GM12878 (cell line): ENCODE data around the gene MAML3. TPM values are rescaled to one million over a fixed set of nuclear protein-coding genes. Genes with fewer than 3 reads are reported as not detected.

ENCODE experiments used
- BHLHE40 ChIP-seq, 2 experiments: fragments of 450-650 bp in 1 of 2; IDR thresholded peaks; 2 replicates each; pipeline ENCODE4 v1.6.1; 2011 to 2017; ENCODE audit warnings: low read depth in 2 of 2, borderline replicate concordance in 1 of 2, improper control_type of control experiment in 1 of 2, low read length in 1 of 2, mild to moderate bottlenecking in 1 of 2
- BRCA1 ChIP-seq: IDR thresholded peaks from 2 replicates; pipeline ENCODE4 v1.6.1; 2011; ENCODE audit warnings: low read depth, low read length, improper control_type of control experiment
- CREB1 ChIP-seq: IDR thresholded peaks from 2 replicates; pipeline ENCODE4 v1.6.1; 2012; ENCODE audit warnings: low read depth, mild to moderate bottlenecking, inconsistent platforms
- DPF2 ChIP-seq: fragments of 450-650 bp; IDR thresholded peaks from 2 replicates; pipeline ENCODE4 v1.6.1; 2017; ENCODE audit warnings: mild to moderate bottlenecking
- EGR1 ChIP-seq, 2 experiments: IDR thresholded peaks; 1 replicate in 1 of 2; 2 replicates in 1 of 2; pipeline ENCODE4 v1.6.1; 2011 to 2012; ENCODE audit warnings: low read depth in 2 of 2, low read length in 2 of 2, borderline replicate concordance in 1 of 2, mild to moderate bottlenecking in 1 of 2, moderate library complexity in 1 of 2
- ESRRA ChIP-seq: IDR thresholded peaks from 2 replicates; pipeline ENCODE4 v1.6.1; 2012; ENCODE audit warnings: mild to moderate bottlenecking, low read length, improper control_type of control experiment
- ETV6 ChIP-seq, 2 experiments: fragments of 450-650 bp in 1 of 2; IDR thresholded peaks in 1 of 2; conservative IDR thresholded peaks in 1 of 2; 2 replicates each; pipeline ENCODE4 v1.6.1; 2014; ENCODE audit warnings: antibody characterized with exemption in 1 of 2, borderline replicate concordance in 1 of 2, low read depth in 1 of 2, mild to moderate bottlenecking in 1 of 2, moderate library complexity in 1 of 2
- FOXM1 ChIP-seq: IDR thresholded peaks from 2 replicates; pipeline ENCODE4 v1.6.1; 2012; ENCODE audit warnings: low read depth, mild to moderate bottlenecking, inconsistent platforms, low read length, moderate library complexity
- IKZF2 ChIP-seq, 2 experiments: fragments of 450-650 bp; IDR thresholded peaks; 2 replicates each; pipeline ENCODE4 v1.6.1; 2017; ENCODE audit warnings: mild to moderate bottlenecking in 2 of 2, moderate library complexity in 2 of 2
- JUND ChIP-seq: IDR thresholded peaks from 2 replicates; pipeline ENCODE4 v1.6.1; 2012; ENCODE audit warnings: low read depth, mild to moderate bottlenecking, low read length, improper control_type of control experiment, moderate library complexity
- KAT2A ChIP-seq: conservative IDR thresholded peaks from 2 replicates; pipeline ENCODE4 v1.6.1; 2011; ENCODE audit warnings: low read depth, low read length; ENCODE audit not compliant: control insufficient read depth
- KLF5 ChIP-seq: fragments of 450-650 bp; IDR thresholded peaks from 2 replicates; pipeline ENCODE4 v1.6.1; 2014; ENCODE audit warnings: mild to moderate bottlenecking; ENCODE audit not compliant: partially characterized antibody
- MEF2B ChIP-seq: fragments of 450-650 bp; IDR thresholded peaks from 2 replicates; pipeline ENCODE4 v1.6.1; 2018; ENCODE audit warnings: mild to moderate bottlenecking, moderate library complexity; ENCODE audit not compliant: partially characterized antibody, poor library complexity, severe bottlenecking
- MTA2 ChIP-seq: fragments of 450-650 bp; IDR thresholded peaks from 2 replicates; pipeline ENCODE4 v1.6.1; 2016; ENCODE audit warnings: low read depth, mild to moderate bottlenecking, moderate library complexity
- NFIC ChIP-seq: IDR thresholded peaks from 2 replicates; pipeline ENCODE4 v1.6.1; 2012; ENCODE audit warnings: low read depth, mild to moderate bottlenecking, inconsistent platforms, low read length, moderate library complexity
- NFYB ChIP-seq: IDR thresholded peaks from 2 replicates; pipeline ENCODE4 v1.6.1; 2011; ENCODE audit warnings: low read depth, mild to moderate bottlenecking, low read length, improper control_type of control experiment, moderate library complexity; ENCODE audit not compliant: insufficient read depth
- NR2C1 ChIP-seq: fragments of 450-650 bp; IDR thresholded peaks from 2 replicates; pipeline ENCODE4 v1.6.1; 2017; ENCODE audit warnings: antibody characterized with exemption, mild to moderate bottlenecking, moderate library complexity
- PAX8 ChIP-seq: fragments of 450-650 bp; IDR thresholded peaks from 2 replicates; pipeline ENCODE4 v1.6.1; 2017; ENCODE audit warnings: mild to moderate bottlenecking, moderate library complexity
- PML ChIP-seq: IDR thresholded peaks from 2 replicates; pipeline ENCODE4 v1.6.1; 2012; ENCODE audit warnings: low read length, inconsistent platforms
- RELB ChIP-seq: fragments of 450-650 bp; IDR thresholded peaks from 2 replicates; pipeline ENCODE4 v1.6.1; 2017; ENCODE audit warnings: low read depth, mild to moderate bottlenecking, moderate library complexity
- SIN3A ChIP-seq: IDR thresholded peaks from 2 replicates; pipeline ENCODE4 v1.6.1; 2012; ENCODE audit warnings: low read depth, low read length, improper control_type of control experiment
- SPI1 ChIP-seq: IDR thresholded peaks from 2 replicates; pipeline ENCODE4 v1.6.1; 2011; ENCODE audit warnings: low read depth, mild to moderate bottlenecking, low read length, moderate library complexity, borderline replicate concordance; ENCODE audit not compliant: insufficient read depth
- SREBF1 ChIP-seq: IDR thresholded peaks from 2 replicates; pipeline ENCODE4 v1.6.1; 2012; ENCODE audit warnings: mild to moderate bottlenecking, low read length
- SREBF2 ChIP-seq: IDR thresholded peaks from 2 replicates; pipeline ENCODE4 v1.6.1; 2012; ENCODE audit warnings: mild to moderate bottlenecking, low read length
- STAT3 ChIP-seq: IDR thresholded peaks from 2 replicates; pipeline ENCODE4 v1.6.1; 2011; ENCODE audit warnings: low read depth, low read length, improper control_type of control experiment
- TCF3 ChIP-seq: IDR thresholded peaks from 2 replicates; pipeline ENCODE4 v1.6.1; 2012; ENCODE audit warnings: low read depth, mild to moderate bottlenecking, low read length, borderline replicate concordance; ENCODE audit not compliant: insufficient read depth
- TCF7 ChIP-seq: IDR thresholded peaks from 2 replicates; pipeline ENCODE4 v1.6.1; 2014; ENCODE audit warnings: antibody characterized with exemption, borderline replicate concordance
- ZNF622 ChIP-seq: fragments of 450-650 bp; IDR thresholded peaks from 2 replicates; pipeline ENCODE4 v1.6.1; 2017; ENCODE audit warnings: mild to moderate bottlenecking, inconsistent platforms
- polyA plus RNA-seq, 11 experiments: library from polyadenylated mRNA; depleted of rRNA in 4 of 11; unstranded in 6 of 11; stranded (reverse) in 5 of 11; fragments of >200 nt; fragmentation: Nextera tagmentation in 4 of 11; fragmentation: Illumina TruSeq in 1 of 11; extraction: Ambion mirVana in 4 of 11; extraction: Trizol in 1 of 11; gene quantifications; 1 replicate in 1 of 11; 2 replicates in 10 of 11; pipeline versions ENCODE4 v1.2.1 to v1.2.3, GENCODE V29; 2011 to 2016; ENCODE audit warnings: inconsistent platforms in 2 of 11, missing spikeins in 2 of 11, low read depth in 1 of 11
- total RNA-seq, 4 experiments: library from RNA; depleted of rRNA in 3 of 4; stranded (reverse); fragments of >200 nt in 3 of 4; fragmentation: Illumina TruSeq in 1 of 4; extraction: Trizol in 1 of 4; gene quantifications; 2 replicates each; pipeline versions ENCODE4 v1.2.1 to v1.2.3, GENCODE V29; 2013 to 2021
- TF ChIP-seq, protein P1 (sequence below): IDR thresholded peaks from 2 replicates; pipeline ENCODE4 v1.6.1; 2011; ENCODE audit warnings: borderline replicate concordance, low read depth, mild to moderate bottlenecking, moderate library complexity, mixed read lengths, low read length; ENCODE audit not compliant: insufficient read depth; ENCODE audit errors: extremely low read length
- TF ChIP-seq, protein P2 (sequence below): IDR thresholded peaks from 2 replicates; pipeline ENCODE4 v1.6.1; 2012; ENCODE audit warnings: low read depth, low read length, improper control_type of control experiment

The MAML3 gene
- total and polyA plus RNA-seq, 10 of the 15 experiments (the other 5 are each of a cell fraction or from before 2014, with no cell fraction given) = under 0.01 to 0.53 (median 0.06) TPM; not detected in 2

DNA sequence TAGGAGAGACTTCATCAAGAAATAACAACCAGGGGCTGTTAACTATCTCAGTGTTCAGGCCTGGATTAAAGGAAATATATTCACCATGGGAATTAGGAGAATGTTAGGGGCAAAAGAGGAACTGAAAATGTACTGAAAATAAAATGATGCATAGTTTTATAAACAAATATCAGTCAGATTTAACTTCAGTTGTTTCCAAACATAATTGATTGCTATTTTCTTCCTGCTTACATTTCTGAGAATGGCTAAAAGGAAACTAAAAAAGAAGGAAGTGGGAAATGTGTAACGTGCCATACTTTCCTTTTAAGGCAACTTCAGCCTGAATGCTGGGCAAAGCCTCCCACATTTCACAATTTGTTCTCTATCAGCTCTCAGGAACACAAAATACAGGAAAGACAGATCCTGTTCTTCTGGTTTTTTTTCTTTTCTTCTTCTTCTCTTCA lies 178.1 kb downstream of the MAML3 start (continued):
- TF ChIP-seq NFYB = no peak
- TF ChIP-seq, protein P1, sequence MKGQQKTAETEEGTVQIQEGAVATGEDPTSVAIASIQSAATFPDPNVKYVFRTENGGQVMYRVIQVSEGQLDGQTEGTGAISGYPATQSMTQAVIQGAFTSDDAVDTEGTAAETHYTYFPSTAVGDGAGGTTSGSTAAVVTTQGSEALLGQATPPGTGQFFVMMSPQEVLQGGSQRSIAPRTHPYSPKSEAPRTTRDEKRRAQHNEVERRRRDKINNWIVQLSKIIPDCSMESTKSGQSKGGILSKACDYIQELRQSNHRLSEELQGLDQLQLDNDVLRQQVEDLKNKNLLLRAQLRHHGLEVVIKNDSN = no peak
- TF ChIP-seq NFIC = peak; percentile 49
- TF ChIP-seq SPI1 = peak; percentile 94
- no peak for TF ChIP-seq SREBF2
- no peak for TF ChIP-seq PAX8
- TF ChIP-seq BRCA1 = no peak
- TF ChIP-seq ESRRA = no peak
- TF ChIP-seq, protein P2, sequence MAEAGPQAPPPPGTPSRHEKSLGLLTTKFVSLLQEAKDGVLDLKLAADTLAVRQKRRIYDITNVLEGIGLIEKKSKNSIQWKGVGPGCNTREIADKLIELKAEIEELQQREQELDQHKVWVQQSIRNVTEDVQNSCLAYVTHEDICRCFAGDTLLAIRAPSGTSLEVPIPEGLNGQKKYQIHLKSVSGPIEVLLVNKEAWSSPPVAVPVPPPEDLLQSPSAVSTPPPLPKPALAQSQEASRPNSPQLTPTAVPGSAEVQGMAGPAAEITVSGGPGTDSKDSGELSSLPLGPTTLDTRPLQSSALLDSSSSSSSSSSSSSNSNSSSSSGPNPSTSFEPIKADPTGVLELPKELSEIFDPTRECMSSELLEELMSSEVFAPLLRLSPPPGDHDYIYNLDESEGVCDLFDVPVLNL = no peak
- TF ChIP-seq KLF5 = no peak
- no peak for TF ChIP-seq CREB1
- peak; percentile 61; the same call in 1 of the 2 replicates for TF ChIP-seq MTA2
- TF ChIP-seq ETV6 (conservative IDR thresholded peaks at IDR 0.05 in 1 of 2, IDR thresholded peaks at IDR 0.05 in 1 of 2; ENCODE audit: borderline replicate concordance in 1 of 2, low read depth in 1 of 2) = 0 out of 4 replicates have a peak, but pooled peaks of 1 of the 2 experiments have one; percentile 29
- TF ChIP-seq IKZF2 (IDR thresholded peaks at IDR 0.05) = peak; percentile 72 to 79
- no peak for TF ChIP-seq KAT2A
- TF ChIP-seq TCF7 = no peak
- TF ChIP-seq DPF2 = 0 out of 2 replicates have a peak, but pooled peaks have one; percentile 65
- TF ChIP-seq SIN3A = no peak
- TF ChIP-seq FOXM1 = no peak
- no peak for TF ChIP-seq SREBF1
- TF ChIP-seq BHLHE40 (IDR thresholded peaks at IDR 0.05; ENCODE audit: borderline replicate concordance in 1 of 2, low read depth in 2 of 2, low read length in 1 of 2) = peak; percentile 73 to 85
- TF ChIP-seq RELB = 0 out of 2 replicates have a peak, but pooled peaks have one; percentile 42
- no peak for TF ChIP-seq PML
- TF ChIP-seq MEF2B = peak; percentile 35
- TF ChIP-seq STAT3 = no peak
- TF ChIP-seq JUND = no peak
- no peak for TF ChIP-seq TCF3
- TF ChIP-seq ZNF622 = no peak
- TF ChIP-seq EGR1 (IDR thresholded peaks at IDR 0.05; ENCODE audit: borderline replicate concordance in 1 of 2, low read depth in 2 of 2, low read length in 2 of 2) = no peak
- TF ChIP-seq NR2C1 = no peak
